ENCODE data around the gene THBD.

The THBD gene

GRCh38 chr20:23084845-23085365 lies 35.4 kb upstream of the THBD start:
- no peak overlapping the region for H3K4me3 ChIP-seq (replicated peaks; ENCODE audit: insufficient read depth, low read length)
- no peaks in the 10 kb centered on the region for H3K27me3 ChIP-seq (ENCODE audit: insufficient read depth, poor library complexity, severe bottlenecking)
- TF ChIP-seq CTCF (IDR thresholded peaks at IDR 0.05; ENCODE audit: insufficient read depth, low read length) (no peak), POLR2AphosphoS5 (IDR thresholded peaks at IDR 0.05; ENCODE audit: low read depth) (no peak), REST (IDR thresholded peaks at IDR 0.05; ENCODE audit: insufficient replicate concordance, low read depth) (no peak), SPI1 (IDR thresholded peaks at IDR 0.05; ENCODE audit: borderline replicate concordance, low read depth) (no peak), GABPA (IDR thresholded peaks at IDR 0.05; ENCODE audit: low read depth) (no peak)
- H3K27ac ChIP-seq (replicated peaks), result no peak overlapping the region
- no peak for DNase-seq (ENCODE audit: low read depth in 1 of 2, low spot score in 1 of 2)

- no peak overlapping the region for H3K27ac ChIP-seq (replicated peaks)
- TF ChIP-seq REST (IDR thresholded peaks at IDR 0.05; ENCODE audit: insufficient replicate concordance, low read depth) (no peak), POLR2AphosphoS5 (IDR thresholded peaks at IDR 0.05; ENCODE audit: low read depth) (no peak), CTCF (IDR thresholded peaks at IDR 0.05; ENCODE audit: insufficient read depth, low read length) (no peak), SPI1 (IDR thresholded peaks at IDR 0.05; ENCODE audit: borderline replicate concordance, low read depth) (no peak), GABPA (IDR thresholded peaks at IDR 0.05; ENCODE audit: low read depth) (no peak)
- no peak for DNase-seq (ENCODE audit: low read depth in 1 of 2, low spot score in 1 of 2)
Observed at GRCh38 chr20:23084282-23084844, 34.9 kb upstream of the THBD start.

DNA sequence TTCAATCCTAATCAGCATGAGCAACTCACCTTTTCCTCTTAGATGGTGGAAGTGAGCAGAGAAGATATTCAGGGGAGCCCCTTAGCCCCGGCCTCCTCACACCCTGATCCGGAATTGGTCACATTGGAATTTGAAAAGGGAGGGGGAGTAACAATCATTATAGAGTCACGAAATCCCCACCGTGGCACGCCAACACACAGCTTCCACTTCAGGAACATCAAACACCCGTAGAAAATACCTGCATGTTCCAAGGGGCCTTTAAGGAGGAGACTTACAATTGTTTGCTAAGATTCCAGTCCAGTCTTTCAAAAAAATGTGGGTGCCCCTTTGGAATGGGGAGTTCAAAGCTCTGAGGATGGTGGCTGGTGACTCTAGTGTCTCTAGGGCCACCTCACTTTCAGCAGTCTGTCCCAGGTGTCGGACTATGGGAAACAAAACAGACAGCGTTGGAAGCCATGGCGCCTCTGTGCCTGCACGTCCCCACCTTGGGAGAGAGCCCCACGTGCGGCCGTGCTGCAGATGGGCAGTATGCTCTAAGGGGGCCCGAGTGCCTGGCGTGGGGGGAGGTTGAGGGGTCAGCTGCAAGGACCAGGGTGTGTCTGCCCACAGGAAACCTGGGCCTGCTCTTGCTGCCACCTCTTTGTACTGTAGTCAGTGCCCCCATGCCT lies 34.2 kb upstream of the THBD start:
- Histone ChIP-seq H3K27me3 (ENCODE audit: insufficient read depth, poor library complexity, severe bottlenecking) (no peaks in the 10 kb centered on the region), H3K27ac (replicated peaks) (peak overlapping the region; percentile 47; the same call in 1 of the 2 replicates), H3K4me3 (replicated peaks; ENCODE audit: insufficient read depth, low read length) (no peak overlapping the region)
- DNase-seq (ENCODE audit: low read depth in 1 of 2, low spot score in 1 of 2), result no peak
- TF ChIP-seq SPI1 (IDR thresholded peaks at IDR 0.05; ENCODE audit: borderline replicate concordance, low read depth) (no peak), CTCF (IDR thresholded peaks at IDR 0.05; ENCODE audit: insufficient read depth, low read length) (no peak), GABPA (IDR thresholded peaks at IDR 0.05; ENCODE audit: low read depth) (no peak), REST (IDR thresholded peaks at IDR 0.05; ENCODE audit: insufficient replicate concordance, low read depth) (no peak), POLR2AphosphoS5 (IDR thresholded peaks at IDR 0.05; ENCODE audit: low read depth) (no peak)

More at GRCh38 chr20:23084282-23084844, 34.9 kb upstream of the THBD start:
- Histone ChIP-seq H3K4me3 (replicated peaks; ENCODE audit: insufficient read depth, low read length) (no peak overlapping the region), H3K27me3 (ENCODE audit: insufficient read depth, poor library complexity, severe bottlenecking) (no peaks in the 10 kb centered on the region)

Data from HL-60 (cell line).